Astrocyte (in vitro differentiated cells and primary cell): ENCODE data around the gene KLC3. TPM values are rescaled to one million over a fixed set of nuclear protein-coding genes. Genes with fewer than 3 reads are reported as not detected.

Experiments used
- DNase-seq: peaks from one replicate; pipeline ENCODE4 v3.0.0-alpha.2; 2010; ENCODE audit warnings: low read depth
- FAIRE-seq: peaks from 2 replicates; lab custom pipeline; 2011; peaks lifted over from hg19 to GRCh38; lab: Jason Lieb, UNC
- H2AFZ ChIP-seq: 2 replicates; pipeline ENCODE4 v1.6.0; 2012; ENCODE audit warnings: low read depth, low read length, inconsistent platforms
- H3K27ac ChIP-seq: 2 replicates; pipeline ENCODE4 v1.5.1; 2011; ENCODE audit warnings: low read depth, low read length, inconsistent platforms
- H3K27me3 ChIP-seq: 2 replicates; pipeline ENCODE4 v1.6.0; 2011; ENCODE audit warnings: low read length, inconsistent platforms; ENCODE audit not compliant: insufficient read depth
- H3K36me3 ChIP-seq: 2 replicates; pipeline ENCODE4 v1.5.1; 2011; ENCODE audit warnings: low read length, inconsistent platforms; ENCODE audit not compliant: insufficient read depth
- H3K4me1 ChIP-seq: 2 replicates; pipeline ENCODE4 v1.5.1; 2011; ENCODE audit warnings: low read length, inconsistent platforms; ENCODE audit not compliant: insufficient read depth
- H3K4me2 ChIP-seq: 2 replicates; pipeline ENCODE4 v1.6.0; 2012; ENCODE audit warnings: low read length, inconsistent platforms
- H3K4me3 ChIP-seq: 2 replicates; pipeline ENCODE4 v1.5.1; 2011; ENCODE audit warnings: low read depth, mild to moderate bottlenecking, low read length, inconsistent platforms; ENCODE audit not compliant: insufficient read depth
- H3K79me2 ChIP-seq: 2 replicates; pipeline ENCODE4 v1.6.0; 2012; ENCODE audit warnings: mild to moderate bottlenecking, low read length, inconsistent platforms; ENCODE audit not compliant: insufficient read depth
- H3K9ac ChIP-seq: 2 replicates; pipeline ENCODE4 v1.6.0; 2012; ENCODE audit warnings: mild to moderate bottlenecking, low read length, inconsistent platforms
- H3K9me3 ChIP-seq: 2 replicates; pipeline ENCODE4 v1.5.1; 2012; ENCODE audit warnings: low read depth, mild to moderate bottlenecking, low read length, inconsistent platforms; ENCODE audit not compliant: insufficient read depth
- H4K20me1 ChIP-seq: 2 replicates; pipeline ENCODE4 v1.6.0; 2012; ENCODE audit warnings: low read length, inconsistent platforms; ENCODE audit not compliant: insufficient read depth
- H3K27ac Mint-ChIP-seq: one replicate; pipeline ENCODE4 v1.8.0; 2021; ENCODE audit warnings: mild to moderate bottlenecking, mixed read lengths; ENCODE audit not compliant: unreplicated experiment
- H3K27me3 Mint-ChIP-seq: one replicate; pipeline ENCODE4 v1.8.0; 2021; ENCODE audit warnings: low read depth, mixed read lengths; ENCODE audit not compliant: unreplicated experiment
- H3K36me3 Mint-ChIP-seq: one replicate; pipeline ENCODE4 v1.8.0; 2021; ENCODE audit warnings: low read depth, mixed read lengths; ENCODE audit not compliant: unreplicated experiment
- H3K4me1 Mint-ChIP-seq: one replicate; pipeline ENCODE4 v1.8.0; 2021; ENCODE audit warnings: low read depth, mixed read lengths; ENCODE audit not compliant: unreplicated experiment
- H3K4me3 Mint-ChIP-seq: one replicate; pipeline ENCODE4 v1.8.0; 2021; ENCODE audit warnings: mild to moderate bottlenecking, moderate library complexity, mixed read lengths; ENCODE audit not compliant: unreplicated experiment
- H3K9me3 Mint-ChIP-seq: one replicate; pipeline ENCODE4 v1.8.0; 2021; ENCODE audit warnings: mild to moderate bottlenecking, mixed read lengths; ENCODE audit not compliant: unreplicated experiment
- CTCF ChIP-seq: IDR thresholded peaks from 2 replicates; pipeline ENCODE4 v1.5.1; 2011; ENCODE audit warnings: low read depth, mild to moderate bottlenecking, inconsistent platforms, low read length, moderate library complexity; ENCODE audit not compliant: insufficient read depth
- EZH2 ChIP-seq: IDR thresholded peaks from 2 replicates; pipeline ENCODE4 v1.6.1; 2012; ENCODE audit warnings: mild to moderate bottlenecking, low read length, inconsistent platforms; ENCODE audit not compliant: insufficient read depth
- total RNA-seq: library from RNA; stranded (reverse); gene quantifications from 2 replicates; pipeline ENCODE4 v1.2.1, GENCODE V29; 2021

The KLC3 gene
- total RNA-seq, 1 donor from 2014 or later = 1.2 TPM

- Mint-ChIP-seq H3K27me3 (peaks cover 7% of the 10 kb centered on the region), H3K27ac (no peak overlapping the region), H3K4me3 (no peak overlapping the region), H3K4me1 (no peaks in the 10 kb centered on the region), H3K9me3 (no peaks in the 10 kb centered on the region), H3K36me3 (peaks cover 2% of the 10 kb centered on the region)
- FAIRE-seq (no peak), DNase-seq (no peak)
- H3K27me3 ChIP-seq = peaks cover 7% of the 10 kb centered on the region
- peaks cover 10% of the 10 kb centered on the region for H4K20me1 ChIP-seq
- H3K4me3 ChIP-seq = no peak overlapping the region
- H3K79me2 ChIP-seq = no peaks in the 10 kb centered on the region
- H3K27ac ChIP-seq = no peak overlapping the region
- no peaks in the 10 kb centered on the region for H3K4me1 ChIP-seq
- H3K36me3 ChIP-seq = no peaks in the 10 kb centered on the region
- no peak overlapping the region for H3K9ac ChIP-seq
- TF ChIP-seq EZH2 (no peak), CTCF (no peak)
- H3K9me3 ChIP-seq = no peaks in the 10 kb centered on the region
- no peak overlapping the region for H2AFZ ChIP-seq
- no peak overlapping the region for H3K4me2 ChIP-seq
Measured at GRCh38 chr19:45344621-45345505, 4.3 kb downstream of the KLC3 start.

- Histone ChIP-seq H3K27me3 (peaks cover 3% of the 10 kb centered on the region), H2AFZ (no peak overlapping the region)
- no peak for TF ChIP-seq CTCF
- TF ChIP-seq EZH2 = no peak
Measured at GRCh38 chr19:45345506-45345860, 4.9 kb downstream of the KLC3 start.

GRCh38 chr19:45346449-45346848 is 5.9 kb downstream of the KLC3 start:
- peaks cover 5% of the 10 kb centered on the region for H3K27me3 Mint-ChIP-seq
- DNase-seq (no peak), FAIRE-seq (no peak)
- peaks cover 10% of the 10 kb centered on the region for H4K20me1 ChIP-seq
- H3K36me3 Mint-ChIP-seq = peaks cover 5% of the 10 kb centered on the region
- no peak overlapping the region for H3K4me2 ChIP-seq
- H3K27ac Mint-ChIP-seq = no peak overlapping the region
- no peak overlapping the region for H3K4me3 Mint-ChIP-seq
- H3K9me3 Mint-ChIP-seq = no peaks in the 10 kb centered on the region
- H3K9ac ChIP-seq = no peak overlapping the region
- H3K27ac ChIP-seq = no peak overlapping the region
- no peaks in the 10 kb centered on the region for H3K4me1 ChIP-seq
- peaks cover 3% of the 10 kb centered on the region for H3K36me3 ChIP-seq
- no peaks in the 10 kb centered on the region for H3K4me1 Mint-ChIP-seq
- H3K79me2 ChIP-seq = no peaks in the 10 kb centered on the region
- H3K9me3 ChIP-seq = no peaks in the 10 kb centered on the region
- peaks cover 2% of the 10 kb centered on the region for H3K27me3 ChIP-seq
- TF ChIP-seq EZH2 (no peak), CTCF (no peak)
- no peak overlapping the region for H3K4me3 ChIP-seq
- no peak overlapping the region for H2AFZ ChIP-seq

More at GRCh38 chr19:45345506-45345860, 4.9 kb downstream of the KLC3 start:
- DNase-seq (no peak), FAIRE-seq (no peak)
- no peaks in the 10 kb centered on the region for H3K9me3 ChIP-seq
- Mint-ChIP-seq H3K4me3 (no peak overlapping the region), H3K9me3 (no peaks in the 10 kb centered on the region), H3K27ac (no peak overlapping the region), H3K36me3 (peaks cover 2% of the 10 kb centered on the region), H3K27me3 (peaks cover 5% of the 10 kb centered on the region), H3K4me1 (no peaks in the 10 kb centered on the region)
- H3K36me3 ChIP-seq = no peaks in the 10 kb centered on the region
- no peak overlapping the region for H3K4me3 ChIP-seq
- H3K27ac ChIP-seq = no peak overlapping the region
- H3K4me2 ChIP-seq = no peak overlapping the region
- H3K79me2 ChIP-seq = no peaks in the 10 kb centered on the region
- no peak overlapping the region for H3K9ac ChIP-seq
- no peaks in the 10 kb centered on the region for H3K4me1 ChIP-seq
- H4K20me1 ChIP-seq = peaks cover 10% of the 10 kb centered on the region
